ENCODE results near the gene CCDC106.

Gene CCDC106

DNA sequence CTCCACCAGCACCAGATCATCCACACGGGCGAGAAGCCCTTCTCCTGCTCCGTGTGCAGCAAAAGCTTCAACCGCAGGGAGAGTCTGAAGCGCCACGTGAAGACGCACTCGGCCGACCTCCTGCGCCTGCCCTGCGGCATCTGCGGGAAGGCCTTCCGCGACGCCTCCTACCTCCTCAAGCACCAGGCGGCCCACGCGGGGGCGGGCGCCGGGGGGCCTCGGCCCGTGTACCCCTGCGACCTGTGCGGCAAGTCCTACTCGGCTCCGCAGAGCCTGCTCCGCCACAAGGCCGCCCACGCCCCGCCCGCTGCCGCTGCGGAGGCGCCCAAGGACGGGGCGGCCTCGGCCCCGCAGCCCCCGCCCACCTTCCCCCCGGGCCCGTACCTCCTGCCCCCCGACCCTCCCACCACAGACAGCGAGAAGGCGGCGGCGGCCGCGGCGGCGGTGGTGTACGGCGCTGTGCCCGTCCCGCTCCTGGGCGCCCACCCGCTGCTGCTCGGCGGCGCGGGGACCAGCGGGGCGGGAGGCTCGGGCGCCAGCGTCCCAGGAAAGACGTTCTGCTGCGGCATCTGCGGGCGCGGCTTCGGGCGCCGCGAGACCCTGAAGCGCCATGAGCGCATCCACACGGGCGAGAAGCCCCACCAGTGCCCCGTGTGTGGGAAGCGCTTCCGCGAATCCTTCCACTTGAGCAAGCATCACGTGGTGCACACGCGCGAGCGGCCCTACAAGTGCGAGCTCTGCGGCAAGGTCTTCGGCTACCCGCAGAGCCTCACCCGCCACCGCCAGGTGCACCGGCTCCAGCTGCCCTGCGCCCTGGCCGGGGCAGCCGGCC lies 33.1 kb upstream of the CCDC106 start:
- no peak for DNase-seq

GRCh38 chr19:55615543-55616394 lies 32.2 kb upstream of the CCDC106 start:
- no peak for DNase-seq

DNA sequence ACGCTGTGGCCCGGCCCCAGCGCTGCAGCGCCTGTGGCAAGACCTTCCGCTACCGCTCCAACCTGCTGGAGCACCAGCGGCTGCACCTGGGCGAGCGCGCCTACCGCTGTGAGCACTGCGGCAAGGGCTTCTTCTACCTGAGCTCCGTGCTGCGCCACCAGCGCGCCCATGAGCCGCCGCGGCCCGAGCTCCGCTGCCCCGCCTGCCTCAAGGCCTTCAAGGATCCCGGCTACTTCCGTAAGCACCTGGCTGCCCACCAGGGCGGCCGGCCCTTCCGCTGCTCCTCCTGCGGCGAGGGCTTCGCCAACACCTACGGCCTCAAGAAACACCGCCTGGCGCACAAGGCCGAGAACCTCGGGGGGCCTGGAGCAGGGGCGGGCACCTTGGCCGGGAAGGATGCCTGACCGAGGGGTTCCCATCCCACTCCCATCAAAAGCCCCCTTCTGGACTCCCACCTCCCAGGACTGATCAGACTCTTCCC lies 31.6 kb upstream of the CCDC106 start:
- no peak for DNase-seq

DNA sequence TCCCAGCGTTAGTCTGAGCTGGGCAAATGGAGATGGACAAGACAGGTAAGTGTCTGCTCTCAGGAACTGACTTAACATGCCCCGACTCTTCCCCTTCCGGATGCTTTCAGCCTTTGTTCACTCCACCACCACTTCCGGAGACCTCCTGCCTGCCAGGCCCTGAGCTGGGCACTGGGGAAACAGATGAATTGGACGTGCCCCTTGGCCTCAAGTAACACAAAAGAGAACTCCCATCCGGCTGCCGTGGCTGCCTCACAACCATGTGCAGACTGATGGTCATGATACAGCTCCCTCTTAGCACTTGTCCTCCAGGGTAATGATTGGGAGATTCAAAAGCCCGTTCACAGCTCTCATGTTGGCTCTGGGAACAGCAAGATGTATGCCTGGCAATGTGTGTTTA lies 30.6 kb upstream of the CCDC106 start:
- no peak for DNase-seq

DNA sequence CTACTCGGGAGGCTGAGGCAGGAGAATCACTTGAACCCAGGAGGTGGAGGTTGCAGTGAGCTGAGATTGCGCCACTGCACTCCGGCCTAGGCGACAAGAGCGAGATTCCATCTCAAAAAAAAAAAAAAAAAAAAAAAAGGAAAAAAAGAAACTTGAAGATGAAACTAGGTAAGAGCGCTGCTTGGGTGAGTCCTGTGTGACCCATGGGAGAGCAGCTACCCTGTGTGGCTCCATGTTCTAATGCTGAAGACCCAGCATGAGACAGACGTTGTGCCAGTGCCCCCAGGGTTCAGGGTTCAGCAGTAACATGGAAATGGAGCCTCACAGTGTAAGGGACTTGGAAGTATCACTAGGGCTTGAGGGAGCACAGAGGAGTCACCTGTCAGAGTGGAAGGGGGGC lies 29.6 kb upstream of the CCDC106 start:
- DNase-seq: no peak

DNA sequence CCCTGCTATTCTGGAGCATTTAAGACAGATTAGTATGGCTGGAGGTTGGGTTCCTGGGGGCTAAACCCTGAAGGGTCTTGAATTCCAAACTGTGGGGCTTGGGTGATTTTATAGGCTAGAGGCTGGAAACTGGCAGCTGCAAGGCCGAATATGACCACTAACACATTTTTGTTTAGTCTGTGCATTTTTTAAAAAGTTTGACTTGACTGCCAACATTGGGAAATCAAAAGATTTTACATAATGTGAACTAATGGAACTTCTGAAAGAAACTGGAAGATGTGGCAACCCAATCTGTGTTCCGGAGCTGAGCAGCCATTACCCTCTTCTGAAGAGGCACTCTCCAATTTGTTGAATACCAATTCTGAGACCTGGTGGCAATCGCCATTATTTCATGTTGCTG lies 28.7 kb upstream of the CCDC106 start:
- DNase-seq: no peak

GRCh38 chr19:55620410-55621204 lies 27.4 kb upstream of the CCDC106 start:
- no peak for DNase-seq

- no peak for DNase-seq
These were observed 26.8 kb upstream of the CCDC106 start for GRCh38 chr19:55621205-55621672.

- DNase-seq: no peak
These were observed 26.3 kb upstream of the CCDC106 start for GRCh38 chr19:55621673-55622231.

GRCh38 chr19:55622242-55622969 lies 25.6 kb upstream of the CCDC106 start:
- no peak for DNase-seq

DNA sequence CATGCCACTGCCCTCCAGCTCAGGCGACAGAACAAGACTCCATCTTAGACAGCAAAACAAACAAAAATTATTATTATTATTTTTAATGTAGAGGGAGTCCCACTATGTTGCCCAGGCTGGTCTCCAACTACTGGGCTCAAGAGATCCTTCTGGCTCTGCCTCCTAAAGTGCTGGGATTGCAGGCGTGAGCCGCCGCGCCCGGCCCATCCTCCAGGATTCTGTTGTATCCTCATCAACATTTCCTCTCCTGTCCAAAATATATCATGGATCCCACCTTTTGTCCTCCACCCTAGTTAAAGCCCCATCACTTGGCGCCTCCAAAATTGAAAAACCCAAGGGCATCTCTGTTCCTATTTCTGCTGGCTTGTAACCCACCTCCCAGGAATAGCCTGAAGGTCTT lies 24.9 kb upstream of the CCDC106 start:
- no peak for DNase-seq

DNA sequence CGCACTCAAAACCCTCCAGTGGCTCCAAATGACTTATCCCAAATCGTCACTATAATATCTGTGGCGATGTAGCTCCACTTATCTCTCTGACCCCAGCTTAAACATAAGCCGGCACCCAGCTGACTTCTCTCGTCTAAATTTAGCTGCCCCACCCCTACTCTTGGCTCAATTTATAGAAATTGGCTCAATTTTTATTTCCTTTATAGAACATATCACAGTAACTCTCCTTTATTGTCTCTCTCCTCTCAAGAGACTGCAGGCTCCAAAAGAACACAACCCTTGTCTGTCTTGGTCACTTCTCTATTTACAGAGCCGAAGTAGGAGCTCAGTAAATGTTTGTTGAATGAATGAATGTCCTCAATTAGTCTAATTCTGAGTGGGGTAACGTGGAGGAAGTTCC lies 24.5 kb upstream of the CCDC106 start:
- no peak for DNase-seq

- DNase-seq: peak; percentile 95
These were observed 23.7 kb upstream of the CCDC106 start, which contains the start of gene ZNF784 for GRCh38 chr19:55624109-55625003. ZNF784 (minus strand) TSS chr19:55624566; CDS start chr19:55624561, 5 bp downstream.

GRCh38 chr19:55625004-55625326 lies 23.0 kb upstream of the CCDC106 start:
- DNase-seq: no peak

- peak; percentile 54 for DNase-seq
These were observed 21.7 kb upstream of the CCDC106 start for GRCh38 chr19:55626350-55626749.

DNA sequence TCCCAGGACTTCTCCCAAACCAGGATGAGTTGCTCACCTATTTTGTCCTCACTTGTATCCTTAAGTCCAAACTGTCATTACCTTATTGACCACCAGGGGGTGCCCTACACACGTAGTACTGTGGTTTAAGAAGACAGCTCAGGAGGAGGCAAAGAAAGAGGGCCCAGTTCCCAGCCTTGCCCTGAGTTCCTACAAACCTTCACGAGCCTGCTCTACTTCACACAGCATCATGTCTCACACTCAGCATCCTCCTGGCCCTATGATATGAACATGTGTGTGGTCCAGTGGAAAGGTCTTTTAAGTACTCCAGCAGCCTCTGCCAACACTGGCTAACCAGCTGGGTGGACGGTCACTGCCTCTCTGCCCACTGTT lies 15.6 kb upstream of the CCDC106 start:
- peak; percentile 87 for DNase-seq

- no peak for DNase-seq
These were observed 14.2 kb upstream of the CCDC106 start for GRCh38 chr19:55633861-55634260.

- DNase-seq: no peak
These were observed 12.7 kb upstream of the CCDC106 start for GRCh38 chr19:55635334-55635717.

DNA sequence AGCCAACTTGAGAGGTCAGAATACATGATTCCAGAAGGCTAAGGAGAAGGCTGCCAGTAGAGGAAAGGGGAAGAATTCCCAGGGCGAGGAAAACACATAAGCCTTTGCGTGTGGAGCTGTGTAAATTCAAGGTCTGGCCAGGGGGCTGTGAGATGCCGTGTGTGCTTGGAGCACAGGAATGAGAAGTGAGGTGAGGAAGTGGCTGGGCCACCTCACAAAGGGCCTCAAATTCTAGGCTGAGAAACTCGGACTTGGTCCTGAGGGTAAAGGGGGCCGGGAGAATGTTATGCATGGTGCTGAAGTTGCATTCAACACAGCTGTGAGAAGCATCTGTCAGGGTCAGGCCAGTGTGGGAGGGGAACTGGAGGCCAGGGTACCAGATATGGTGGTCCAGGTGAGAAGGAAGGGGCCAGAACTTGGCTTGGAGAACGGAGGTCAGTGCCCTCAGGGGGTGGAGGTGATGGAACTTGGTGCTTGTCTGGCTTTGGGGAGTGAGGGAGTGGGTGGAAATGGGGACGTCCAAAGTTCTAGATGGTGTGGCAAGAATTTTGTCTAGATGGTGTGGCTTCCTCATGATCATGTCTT lies 12.1 kb upstream of the CCDC106 start:
- no peak for DNase-seq

- DNase-seq: no peak
These were observed 11.3 kb upstream of the CCDC106 start for GRCh38 chr19:55636723-55637122.

- no peak for DNase-seq
These were observed 10.5 kb upstream of the CCDC106 start for GRCh38 chr19:55637534-55637933.
